HCT116 (cell line): ENCODE measurements around the gene C10orf105. TPM values are rescaled to one million over a fixed set of nuclear protein-coding genes. Genes with fewer than 3 reads are reported as not detected.

Source experiments
- ATAC-seq: fragments of 200-7000 bp; cut with Tn5 transposase; 2 replicates; pipeline ENCODE4 v1.9.1; 2020; ENCODE audit warnings: mild to moderate bottlenecking, moderate library complexity
- BruUV-seq: library from RNA; stranded (reverse); fragments of 400-500 nt; replicated peaks from 2 replicates; lab custom pipeline; 2021; lab: Mats Ljungman, UMichigan
- CTCF ChIA-PET: fragments of 300-600 bp; sonication (Branson Sonifier 250); formaldehyde crosslinking; loops from one replicate; lab custom pipeline; 2021; ENCODE audit warnings: antibody characterized with exemption; lab: Charles Lee
- POLR2A ChIA-PET: fragments of 300-600, 350-600 bp; sonication (Branson Sonifier 250); formaldehyde crosslinking; loops from one replicate; lab custom pipeline; 2021; ENCODE audit warnings: antibody characterized with exemption; lab: Charles Lee
- RAD21 ChIA-PET, 2 experiments: fragments of 300-600 bp; sonication (Branson Sonifier 250); formaldehyde crosslinking; loops; one replicate each; lab custom pipeline; 2023; ENCODE audit warnings: low total read pairs in 2 of 2; ENCODE audit not compliant: uncharacterized antibody in 2 of 2, unreplicated experiment in 2 of 2, low non-redundant PET in 1 of 2; lab: Charles Lee
- DNase-seq: peaks from one replicate; pipeline ENCODE4 v3.0.0-alpha.2; 2010; ENCODE audit warnings: low read depth, low spot score
- H2AFZ ChIP-seq: fragments of 200-600 bp; shearing (Covaris generic), sonication (generic); 2 replicates; pipeline ENCODE4 v1.6.1; 2017; ENCODE audit warnings: low read depth, mixed run types, mixed read lengths, antibody characterized with exemption, low read length; ENCODE audit not compliant: poor library complexity, severe bottlenecking
- H3K27ac ChIP-seq: 2 replicates; pipeline ENCODE4 v1.5.1; 2012; ENCODE audit warnings: low read depth, low read length
- H3K27me3 ChIP-seq: fragments of 200-600 bp; sonication (generic); 2 replicates; pipeline ENCODE4 v1.6.1; 2016; ENCODE audit warnings: mixed run types, low read length, mixed read lengths; ENCODE audit not compliant: insufficient read depth
- H3K36me3 ChIP-seq, 2 experiments: fragments of 200-500 bp in 1 of 2; fragments of 200-600 bp in 1 of 2; sonication (Bioruptor generic) in 1 of 2; sonication (generic) in 1 of 2; 2 replicates each; pipeline versions ENCODE4 v1.5.1 to v1.6.1; 2014 to 2016; ENCODE audit warnings: low read length in 2 of 2, inconsistent platforms in 1 of 2, mixed read lengths in 1 of 2, mixed run types in 1 of 2; ENCODE audit not compliant: insufficient read depth in 2 of 2, control insufficient read depth in 1 of 2
- H3K4me1 ChIP-seq, 2 experiments: fragments of 200-600 bp in 1 of 2; sonication (generic) in 1 of 2; 2 replicates each; pipeline versions ENCODE4 v1.5.1 to v1.6.1; 2012 to 2017; ENCODE audit warnings: low read length in 2 of 2, inconsistent platforms in 1 of 2, mild to moderate bottlenecking in 1 of 2, mixed read lengths in 1 of 2, mixed run types in 1 of 2, moderate library complexity in 1 of 2; ENCODE audit not compliant: insufficient read depth in 2 of 2, control insufficient read depth in 1 of 2
- H3K4me2 ChIP-seq: fragments of 200-600 bp; sonication (generic); 2 replicates; pipeline ENCODE4 v1.6.1; 2017; ENCODE audit warnings: mixed run types, low read length, mixed read lengths
- H3K4me3 ChIP-seq, 2 experiments: fragments of 200-600 bp in 1 of 2; sonication (generic) in 1 of 2; replicated peaks in 1 of 2; 2 replicates each; pipeline ENCODE4 v1.5.1; 2011 to 2016; ENCODE audit warnings: low read length in 2 of 2, control low read depth in 1 of 2, low read depth in 1 of 2, mild to moderate bottlenecking in 1 of 2, mixed read lengths in 1 of 2, mixed run types in 1 of 2
- H3K79me2 ChIP-seq: fragments of 200-600 bp; sonication (generic); 2 replicates; pipeline ENCODE4 v1.6.1; 2017; ENCODE audit warnings: mild to moderate bottlenecking, mixed run types, low read length, moderate library complexity, mixed read lengths; ENCODE audit not compliant: insufficient read depth
- H3K9ac ChIP-seq: fragments of 200-600 bp; sonication (generic); 2 replicates; pipeline ENCODE4 v1.6.1; 2016; ENCODE audit warnings: low read length, mixed read lengths
- H3K9me2 ChIP-seq: fragments of 200-600 bp; sonication (generic), shearing (Covaris generic); 2 replicates; pipeline ENCODE4 v1.6.1; 2017; ENCODE audit warnings: mixed run types, mild to moderate bottlenecking, moderate library complexity; ENCODE audit not compliant: insufficient read depth
- H3K9me3 ChIP-seq, 2 experiments: fragments of 200-500 bp in 1 of 2; fragments of 200-600 bp in 1 of 2; sonication (Bioruptor generic) in 1 of 2; sonication (generic) in 1 of 2; 2 replicates each; pipeline ENCODE4 v1.6.1; 2014 to 2017; ENCODE audit warnings: low read length in 2 of 2, mixed read lengths in 2 of 2, inconsistent platforms in 1 of 2, low read depth in 1 of 2, mild to moderate bottlenecking in 1 of 2, mixed run types in 1 of 2, moderate library complexity in 1 of 2; ENCODE audit not compliant: control insufficient read depth in 1 of 2, insufficient read depth in 1 of 2
- H4K20me1 ChIP-seq: fragments of 200-600 bp; sonication (generic), shearing (Covaris generic); 2 replicates; pipeline ENCODE4 v1.6.1; 2017; ENCODE audit warnings: mixed run types, mild to moderate bottlenecking, moderate library complexity; ENCODE audit not compliant: insufficient read depth
- ATF3 ChIP-seq: IDR thresholded peaks from 2 replicates; pipeline ENCODE4 v1.6.1; 2012
- EGR1 ChIP-seq: IDR thresholded peaks from 2 replicates; pipeline ENCODE4 v1.6.1; 2012; ENCODE audit warnings: low read depth
- ELF1 ChIP-seq: IDR thresholded peaks from 2 replicates; pipeline ENCODE4 v1.6.1; 2012; ENCODE audit warnings: low read depth, borderline replicate concordance
- EZH2phosphoT487 ChIP-seq: fragments of 200-600 bp; IDR thresholded peaks from 2 replicates; pipeline ENCODE4 v1.6.1; 2018; ENCODE audit warnings: antibody characterized with exemption, borderline replicate concordance
- JUND ChIP-seq: IDR thresholded peaks from 2 replicates; pipeline ENCODE4 v1.6.1; 2012
- POLR2A ChIP-seq: IDR thresholded peaks from 2 replicates; pipeline ENCODE4 v1.7.0; 2011; ENCODE audit warnings: borderline replicate concordance; ENCODE audit not compliant: insufficient read depth, insufficient read length; ENCODE audit errors: extremely low read depth
- RAD21 ChIP-seq: IDR thresholded peaks from 2 replicates; pipeline ENCODE4 v1.6.1; 2012; ENCODE audit warnings: low read depth, mild to moderate bottlenecking
- SP1 ChIP-seq: IDR thresholded peaks from 2 replicates; pipeline ENCODE4 v1.6.1; 2012; ENCODE audit warnings: low read depth
- TCF7L2 ChIP-seq: IDR thresholded peaks from 2 replicates; pipeline ENCODE4 v1.7.0; 2011; ENCODE audit warnings: borderline replicate concordance, inconsistent platforms; ENCODE audit not compliant: insufficient read depth, insufficient read length; ENCODE audit errors: extremely low read depth
- YY1 ChIP-seq: IDR thresholded peaks from 2 replicates; pipeline ENCODE4 v1.6.1; 2011; ENCODE audit warnings: low read length, low read depth, moderate library complexity, mild to moderate bottlenecking; ENCODE audit not compliant: insufficient replicate concordance; ENCODE audit errors: extremely low read depth
- ZFX ChIP-seq: fragments of 450-650 bp; IDR thresholded peaks from 2 replicates; pipeline ENCODE4 v1.6.1; 2017
- intact Hi-C: fragments of 100-400 bp; cut with micrococcal nuclease; formaldehyde crosslinking; loops from 2 replicates; pipeline ENCODE4 v1.10.0; 2022
- total RNA-seq: library from RNA; stranded (reverse); gene quantifications from one replicate; pipeline ENCODE4 v1.2.1, GENCODE V29; 2021; ENCODE audit not compliant: unreplicated experiment
- TF ChIP-seq, protein P1 (sequence below): IDR thresholded peaks from 2 replicates; pipeline ENCODE4 v1.6.1; 2011; ENCODE audit warnings: mild to moderate bottlenecking, low read length, moderate library complexity; ENCODE audit not compliant: insufficient replicate concordance; ENCODE audit errors: extremely low read depth
- TF ChIP-seq, protein P2 (sequence below), 3 experiments: fragments of 200-600 bp in 1 of 3; sonication (generic) in 1 of 3; IDR thresholded peaks in 2 of 3; conservative IDR thresholded peaks in 1 of 3; 2 replicates each; pipeline ENCODE4 v1.5.1; 2012 to 2017; ENCODE audit warnings: low read depth in 2 of 3, low read length in 2 of 3, antibody characterized with exemption in 1 of 3, borderline replicate concordance in 1 of 3, control low read depth in 1 of 3, mild to moderate bottlenecking in 1 of 3, mixed read lengths in 1 of 3, mixed run types in 1 of 3, moderate library complexity in 1 of 3; ENCODE audit not compliant: insufficient read depth in 1 of 3

The C10orf105 gene
- total RNA-seq, 1 experiment from 2014 or later: not detected

DNA sequence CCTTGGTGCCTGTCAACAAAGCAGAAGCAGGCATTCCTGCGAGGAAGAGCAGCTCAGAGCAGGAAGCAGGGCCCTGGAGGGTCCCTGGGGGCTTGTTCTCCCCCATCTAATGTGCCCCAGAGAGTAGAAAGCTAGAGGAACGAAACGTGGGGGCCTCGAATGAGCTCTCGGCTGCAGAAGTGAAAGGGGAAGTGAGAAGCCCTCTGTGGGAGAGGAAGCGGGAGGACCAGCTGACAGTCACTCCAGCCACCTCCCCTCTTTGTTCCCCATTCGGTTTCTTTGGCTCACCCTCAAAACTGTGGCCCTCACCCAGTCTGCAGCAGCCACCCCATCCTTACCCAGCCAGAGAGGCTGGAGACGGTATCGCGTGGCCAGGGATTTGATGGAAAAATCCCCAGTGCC lies 25.0 kb downstream of the C10orf105 start:
- Histone ChIP-seq H4K20me1 (no peaks in the 10 kb centered on the region), H3K9ac (no peak overlapping the region), H3K4me2 (no peak overlapping the region), H3K4me1 (peaks cover 0 to 8% of the 10 kb centered on the region in 2 experiments; a peak in 1 of 4 replicates), H3K36me3 (no peaks in the 10 kb centered on the region), H3K4me3 (no peak overlapping the region), H3K9me3 (no peaks in the 10 kb centered on the region), H3K27ac (no peak overlapping the region), H3K27me3 (no peaks in the 10 kb centered on the region), H2AFZ (no peak overlapping the region), H3K79me2 (no peaks in the 10 kb centered on the region), H3K9me2 (no peaks in the 10 kb centered on the region)
- POLR2A ChIA-PET: no interaction called here
- TF ChIP-seq, protein P1, sequence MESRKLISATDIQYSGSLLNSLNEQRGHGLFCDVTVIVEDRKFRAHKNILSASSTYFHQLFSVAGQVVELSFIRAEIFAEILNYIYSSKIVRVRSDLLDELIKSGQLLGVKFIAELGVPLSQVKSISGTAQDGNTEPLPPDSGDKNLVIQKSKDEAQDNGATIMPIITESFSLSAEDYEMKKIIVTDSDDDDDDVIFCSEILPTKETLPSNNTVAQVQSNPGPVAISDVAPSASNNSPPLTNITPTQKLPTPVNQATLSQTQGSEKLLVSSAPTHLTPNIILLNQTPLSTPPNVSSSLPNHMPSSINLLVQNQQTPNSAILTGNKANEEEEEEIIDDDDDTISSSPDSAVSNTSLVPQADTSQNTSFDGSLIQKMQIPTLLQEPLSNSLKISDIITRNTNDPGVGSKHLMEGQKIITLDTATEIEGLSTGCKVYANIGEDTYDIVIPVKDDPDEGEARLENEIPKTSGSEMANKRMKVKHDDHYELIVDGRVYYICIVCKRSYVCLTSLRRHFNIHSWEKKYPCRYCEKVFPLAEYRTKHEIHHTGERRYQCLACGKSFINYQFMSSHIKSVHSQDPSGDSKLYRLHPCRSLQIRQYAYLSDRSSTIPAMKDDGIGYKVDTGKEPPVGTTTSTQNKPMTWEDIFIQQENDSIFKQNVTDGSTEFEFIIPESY: no peak
- TF ChIP-seq YY1 (no peak), RAD21 (no peak), JUND (no peak), EZH2phosphoT487 (no peak), TCF7L2 (no peak), ELF1 (no peak), ATF3 (no peak), POLR2A (no peak), SP1 (no peak), ZFX (no peak), EGR1 (no peak)
- TF ChIP-seq, protein P2, sequence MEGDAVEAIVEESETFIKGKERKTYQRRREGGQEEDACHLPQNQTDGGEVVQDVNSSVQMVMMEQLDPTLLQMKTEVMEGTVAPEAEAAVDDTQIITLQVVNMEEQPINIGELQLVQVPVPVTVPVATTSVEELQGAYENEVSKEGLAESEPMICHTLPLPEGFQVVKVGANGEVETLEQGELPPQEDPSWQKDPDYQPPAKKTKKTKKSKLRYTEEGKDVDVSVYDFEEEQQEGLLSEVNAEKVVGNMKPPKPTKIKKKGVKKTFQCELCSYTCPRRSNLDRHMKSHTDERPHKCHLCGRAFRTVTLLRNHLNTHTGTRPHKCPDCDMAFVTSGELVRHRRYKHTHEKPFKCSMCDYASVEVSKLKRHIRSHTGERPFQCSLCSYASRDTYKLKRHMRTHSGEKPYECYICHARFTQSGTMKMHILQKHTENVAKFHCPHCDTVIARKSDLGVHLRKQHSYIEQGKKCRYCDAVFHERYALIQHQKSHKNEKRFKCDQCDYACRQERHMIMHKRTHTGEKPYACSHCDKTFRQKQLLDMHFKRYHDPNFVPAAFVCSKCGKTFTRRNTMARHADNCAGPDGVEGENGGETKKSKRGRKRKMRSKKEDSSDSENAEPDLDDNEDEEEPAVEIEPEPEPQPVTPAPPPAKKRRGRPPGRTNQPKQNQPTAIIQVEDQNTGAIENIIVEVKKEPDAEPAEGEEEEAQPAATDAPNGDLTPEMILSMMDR (IDR thresholded peaks at IDR 0.05 in 2 of 3, conservative IDR thresholded peaks at IDR 0.05 in 1 of 3; ENCODE audit: borderline replicate concordance in 1 of 3, insufficient read depth in 1 of 3, low read depth in 2 of 3, low read length in 2 of 3): no peak
- CTCF ChIA-PET: interaction anchor here (4.7 kb wide), 1 partner anchor 311 kb away, joined by 32 read pairs; no protein-coding TSS in a partner anchor
- intact Hi-C loops: no loop called here
- RAD21 ChIA-PET: no interaction called here
- no TSS peak for BruUV-seq
- DNase-seq (no peak), ATAC-seq (no peak)
